WI38 (cell line): Measurements from ENCODE around the gene EIF2B5.

Source experiments
- H3K4me3 ChIP-seq: 2 replicates; pipeline ENCODE4 v1.5.1; 2011; ENCODE audit warnings: low read depth, mild to moderate bottlenecking, control low read depth, low read length
- TF ChIP-seq, protein P1 (sequence below): IDR thresholded peaks from 2 replicates; pipeline ENCODE4 v1.5.1; 2012; ENCODE audit warnings: low read depth, mild to moderate bottlenecking, control low read depth, low read length

Gene EIF2B5

DNA sequence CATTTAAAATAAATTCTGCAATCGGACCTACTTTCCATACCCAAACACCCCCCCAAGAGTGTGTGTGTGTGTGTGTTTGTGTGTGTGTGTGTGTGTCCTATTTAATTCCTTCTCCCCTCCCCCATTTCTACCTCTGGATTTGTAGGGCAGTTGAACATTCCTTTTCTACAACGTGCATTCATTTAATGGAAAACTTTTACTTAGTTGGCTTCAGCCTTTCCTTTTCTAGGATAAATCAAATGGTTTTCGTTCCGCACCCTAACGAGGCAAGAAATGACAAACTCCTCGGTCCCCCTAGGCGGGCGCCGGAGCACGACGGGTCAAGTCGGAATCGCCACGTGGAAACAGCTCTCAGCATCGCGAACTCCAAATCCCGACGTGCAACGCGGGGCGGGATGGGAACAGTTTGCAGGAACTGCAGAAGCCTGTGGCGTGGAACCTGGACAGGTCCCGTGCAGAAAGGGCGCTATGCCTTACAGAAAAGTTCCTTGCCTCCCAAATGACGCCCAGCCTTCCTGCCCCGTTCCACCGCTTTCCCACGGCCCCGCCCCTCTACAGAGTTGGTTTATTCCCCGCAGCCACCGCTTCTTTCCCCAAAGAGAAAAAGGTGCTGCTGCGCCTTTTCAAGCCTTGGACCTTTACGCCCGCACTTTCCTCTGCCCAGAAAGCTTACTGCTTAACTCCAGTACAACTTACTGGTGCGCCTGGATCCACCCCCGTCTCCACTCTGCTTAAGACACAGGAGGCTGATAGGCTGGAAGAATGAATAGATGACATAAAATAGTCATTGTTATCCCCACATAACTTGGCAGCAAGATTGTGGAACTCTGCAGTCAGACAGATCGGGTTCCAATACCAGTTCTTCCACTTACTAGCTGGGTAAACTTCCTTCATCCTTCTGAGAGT is 1.1 kb upstream of the EIF2B5 start:
- TF ChIP-seq, protein P1, sequence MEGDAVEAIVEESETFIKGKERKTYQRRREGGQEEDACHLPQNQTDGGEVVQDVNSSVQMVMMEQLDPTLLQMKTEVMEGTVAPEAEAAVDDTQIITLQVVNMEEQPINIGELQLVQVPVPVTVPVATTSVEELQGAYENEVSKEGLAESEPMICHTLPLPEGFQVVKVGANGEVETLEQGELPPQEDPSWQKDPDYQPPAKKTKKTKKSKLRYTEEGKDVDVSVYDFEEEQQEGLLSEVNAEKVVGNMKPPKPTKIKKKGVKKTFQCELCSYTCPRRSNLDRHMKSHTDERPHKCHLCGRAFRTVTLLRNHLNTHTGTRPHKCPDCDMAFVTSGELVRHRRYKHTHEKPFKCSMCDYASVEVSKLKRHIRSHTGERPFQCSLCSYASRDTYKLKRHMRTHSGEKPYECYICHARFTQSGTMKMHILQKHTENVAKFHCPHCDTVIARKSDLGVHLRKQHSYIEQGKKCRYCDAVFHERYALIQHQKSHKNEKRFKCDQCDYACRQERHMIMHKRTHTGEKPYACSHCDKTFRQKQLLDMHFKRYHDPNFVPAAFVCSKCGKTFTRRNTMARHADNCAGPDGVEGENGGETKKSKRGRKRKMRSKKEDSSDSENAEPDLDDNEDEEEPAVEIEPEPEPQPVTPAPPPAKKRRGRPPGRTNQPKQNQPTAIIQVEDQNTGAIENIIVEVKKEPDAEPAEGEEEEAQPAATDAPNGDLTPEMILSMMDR, result no peak
- H3K4me3 ChIP-seq, result peak overlapping the region; percentile 81

DNA sequence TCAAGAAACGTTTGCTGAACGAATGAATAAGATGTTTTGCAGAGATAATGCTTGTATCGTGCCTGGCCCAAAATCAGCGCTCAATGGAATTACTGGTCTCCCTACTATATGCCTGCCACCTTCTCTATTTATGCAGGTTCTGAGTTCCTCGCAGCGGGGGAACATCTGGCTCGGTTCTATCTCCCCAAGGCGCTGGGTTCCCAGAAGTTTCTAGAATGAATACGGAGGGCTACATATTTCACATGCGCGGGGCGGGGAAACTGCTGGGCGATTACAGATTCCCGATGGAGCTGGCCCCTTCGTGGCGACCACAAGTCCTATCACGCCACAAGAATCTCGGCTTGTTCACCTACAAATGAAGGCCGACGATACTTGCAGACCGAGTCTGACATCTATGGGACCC is 411 bp upstream of the EIF2B5 start:
- H3K4me3 ChIP-seq, result peak overlapping the region; percentile 81
- TF ChIP-seq, protein P1, result no peak

DNA sequence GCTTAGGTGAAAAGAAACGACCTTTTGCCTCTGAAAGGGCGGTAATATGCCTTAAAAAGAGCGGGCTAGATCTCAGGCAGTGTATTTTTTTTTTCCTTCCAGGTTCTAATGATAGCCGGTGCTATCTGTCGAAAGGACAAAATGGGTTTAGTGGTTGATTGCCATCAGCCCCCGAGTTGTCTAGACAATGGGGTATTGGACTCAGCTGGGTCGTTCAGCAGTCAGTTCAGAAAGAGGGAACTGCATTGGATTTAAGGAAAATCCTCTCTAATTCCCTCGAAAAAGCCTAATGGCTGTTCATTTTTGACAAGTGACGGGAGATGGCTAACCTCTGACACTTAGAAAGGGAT is 728 bp downstream of the EIF2B5 start:
- TF ChIP-seq, protein P1, result no peak
- H3K4me3 ChIP-seq, result peak overlapping the region; percentile 81

DNA sequence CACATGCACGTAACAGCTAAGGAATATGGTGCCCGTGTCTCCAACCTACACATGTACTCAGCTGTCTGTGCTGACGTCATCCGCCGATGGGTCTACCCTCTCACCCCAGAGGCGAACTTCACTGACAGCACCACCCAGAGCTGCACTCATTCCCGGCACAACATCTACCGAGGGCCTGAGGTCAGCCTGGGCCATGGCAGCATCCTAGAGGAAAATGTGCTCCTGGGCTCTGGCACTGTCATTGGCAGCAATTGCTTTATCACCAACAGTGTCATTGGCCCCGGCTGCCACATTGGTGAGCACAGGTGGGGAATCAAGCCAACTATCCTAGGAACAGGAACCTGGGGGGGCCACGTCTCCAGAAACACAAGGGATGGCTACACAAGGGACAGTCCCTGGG is 5.3 kb downstream of the EIF2B5 start:
- TF ChIP-seq, protein P1, result no peak
- no peak overlapping the region for H3K4me3 ChIP-seq

DNA sequence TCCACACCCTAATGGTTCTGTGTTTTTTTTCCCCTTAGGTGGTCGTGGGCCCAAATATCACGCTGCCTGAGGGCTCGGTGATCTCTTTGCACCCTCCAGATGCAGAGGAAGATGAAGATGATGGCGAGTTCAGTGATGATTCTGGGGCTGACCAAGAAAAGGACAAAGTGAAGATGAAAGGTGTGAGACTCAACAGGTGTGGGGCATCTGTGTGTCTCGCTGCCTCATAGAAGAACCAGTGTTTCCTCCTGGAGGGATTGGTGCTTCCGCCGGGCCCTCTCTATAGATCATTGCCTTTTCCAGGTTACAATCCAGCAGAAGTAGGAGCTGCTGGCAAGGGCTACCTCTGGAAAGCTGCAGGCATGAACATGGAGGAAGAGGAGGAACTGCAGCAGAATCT is 7.0 kb downstream of the EIF2B5 start:
- no peak overlapping the region for H3K4me3 ChIP-seq

DNA sequence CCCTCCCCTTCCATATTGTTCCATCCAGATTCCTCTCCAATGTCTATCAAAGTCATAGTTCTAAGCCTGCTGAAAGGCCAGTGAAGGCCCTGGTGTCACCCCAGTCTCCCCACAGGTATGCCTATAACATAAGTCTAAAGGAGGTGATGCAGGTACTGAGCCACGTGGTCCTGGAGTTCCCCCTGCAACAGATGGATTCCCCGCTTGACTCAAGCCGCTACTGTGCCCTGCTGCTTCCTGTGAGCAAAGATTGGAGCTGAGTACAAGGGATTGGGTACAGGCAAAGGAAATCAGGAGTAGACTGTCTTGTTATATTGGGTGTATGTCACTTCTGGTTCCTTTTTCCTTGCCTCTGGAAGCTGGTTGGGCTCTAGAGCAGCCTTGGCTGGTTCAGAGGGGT is 8.2 kb downstream of the EIF2B5 start:
- no peak overlapping the region for H3K4me3 ChIP-seq
- TF ChIP-seq, protein P1, result no peak

More for the DNA sequence above, 7.0 kb downstream of the EIF2B5 start:
- TF ChIP-seq, protein P1, result no peak

DNA sequence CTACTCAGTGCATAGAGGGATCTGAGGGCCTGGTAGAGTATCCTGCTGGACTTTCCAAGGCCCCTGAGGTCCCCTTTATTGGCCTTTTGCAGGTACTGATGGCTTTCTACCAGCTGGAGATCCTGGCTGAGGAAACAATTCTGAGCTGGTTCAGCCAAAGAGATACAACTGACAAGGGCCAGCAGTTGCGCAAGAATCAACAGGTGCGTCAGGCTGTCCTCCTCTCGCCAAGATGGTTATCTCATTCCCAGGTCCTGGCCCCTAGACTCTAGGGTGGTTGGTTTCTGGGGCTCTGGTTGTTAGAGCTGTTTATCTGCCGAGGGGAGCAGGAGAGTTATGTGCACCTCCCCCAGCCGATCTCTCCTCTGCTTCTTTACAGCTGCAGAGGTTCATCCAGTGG is 9.3 kb downstream of the EIF2B5 start:
- TF ChIP-seq, protein P1, result no peak
- no peak overlapping the region for H3K4me3 ChIP-seq
